T-helper 22 cell (primary cell): ENCODE results near the gene CISTR.
"Not testable (repeated sequence)": the region's sequence is repeated elsewhere in the genome, so short reads cannot be mapped to it uniquely, and the experiment has no call there.

Experiments used
- DNase-seq: peaks from one replicate; pipeline ENCODE4 v3.0.0-alpha.2; 2020; ENCODE audit warnings: low read depth

Gene CISTR

DNA sequence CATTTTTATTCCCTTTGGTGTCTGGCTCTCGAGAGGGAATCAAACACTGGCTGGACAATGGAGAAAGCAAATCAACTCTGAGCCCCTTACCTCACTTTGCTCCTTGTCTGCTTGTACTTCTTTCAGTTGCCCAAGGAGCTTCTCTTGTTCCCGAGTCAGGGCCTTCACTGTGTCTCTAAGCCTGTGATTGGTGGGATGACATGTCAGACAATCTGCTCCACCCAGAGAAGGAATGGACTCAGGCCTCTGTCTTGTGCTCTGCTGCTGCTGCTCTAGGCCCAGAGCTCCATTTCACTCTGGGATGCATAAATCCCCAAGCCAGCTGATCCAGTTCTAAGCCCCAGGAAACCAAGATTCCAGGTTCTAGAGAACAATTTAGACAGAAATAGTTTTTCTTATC, 32.1 kb downstream of the CISTR start:
- DNase-seq, result no peak

DNA sequence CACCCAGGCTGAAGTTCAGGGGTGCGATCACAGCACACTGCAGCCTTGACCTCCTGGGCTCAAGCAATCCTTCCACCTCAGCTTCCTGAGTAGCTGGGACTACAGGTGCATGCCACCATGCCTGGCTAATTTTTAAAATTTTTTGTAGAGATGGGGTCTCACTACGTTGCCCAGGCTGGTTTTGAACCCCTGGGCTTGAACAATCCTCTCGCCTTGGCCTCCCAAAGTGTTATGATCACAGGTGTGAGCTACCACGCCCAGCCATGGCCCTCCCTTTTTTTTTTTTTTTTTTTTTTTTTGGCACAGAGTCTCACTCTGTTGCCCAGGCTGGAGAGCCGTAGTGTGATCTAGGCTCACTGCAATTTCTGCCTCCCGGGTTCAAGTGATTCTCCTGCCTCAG, 33.2 kb downstream of the CISTR start:
- DNase-seq, result not testable (repeated sequence)

DNA sequence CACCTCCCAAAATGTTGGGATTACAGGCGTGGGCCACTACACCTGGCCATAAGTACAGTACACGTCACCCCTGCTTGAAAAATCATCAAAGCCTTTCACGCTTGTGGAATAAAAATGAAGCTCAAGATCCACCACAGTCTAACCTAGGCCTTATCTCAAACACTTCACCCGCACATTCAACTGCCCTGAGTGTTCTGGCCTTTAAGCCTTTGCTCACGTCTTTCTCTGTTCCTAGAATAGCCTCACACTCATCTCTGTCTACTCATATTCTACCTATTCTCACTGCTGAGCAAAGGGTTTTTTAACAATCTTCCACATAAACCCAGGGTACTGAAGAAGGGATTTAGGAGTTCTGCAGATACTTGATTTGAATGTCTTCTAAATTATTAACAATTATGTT, 34.5 kb downstream of the CISTR start:
- no peak for DNase-seq

DNA sequence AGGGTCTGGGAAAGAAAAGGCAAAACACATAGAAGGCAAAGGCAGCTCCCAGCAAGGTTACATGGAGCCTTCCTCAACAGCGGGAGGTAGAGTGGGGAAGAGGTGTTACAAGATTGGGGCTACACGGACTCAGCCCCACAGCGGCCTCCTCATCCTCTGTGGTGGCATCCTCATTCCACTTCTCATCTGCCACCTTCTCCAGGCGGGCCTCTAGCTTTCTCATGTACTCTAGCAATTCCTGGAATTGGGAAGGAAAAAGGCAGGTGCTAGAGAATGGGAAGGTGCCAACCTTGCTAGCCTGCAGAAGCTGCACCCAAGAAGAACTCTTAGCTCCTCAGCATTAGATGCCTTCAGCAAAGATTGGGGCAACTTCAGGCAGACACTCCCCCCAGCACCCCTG, 37.8 kb downstream of the CISTR start:
- no peak for DNase-seq

DNA sequence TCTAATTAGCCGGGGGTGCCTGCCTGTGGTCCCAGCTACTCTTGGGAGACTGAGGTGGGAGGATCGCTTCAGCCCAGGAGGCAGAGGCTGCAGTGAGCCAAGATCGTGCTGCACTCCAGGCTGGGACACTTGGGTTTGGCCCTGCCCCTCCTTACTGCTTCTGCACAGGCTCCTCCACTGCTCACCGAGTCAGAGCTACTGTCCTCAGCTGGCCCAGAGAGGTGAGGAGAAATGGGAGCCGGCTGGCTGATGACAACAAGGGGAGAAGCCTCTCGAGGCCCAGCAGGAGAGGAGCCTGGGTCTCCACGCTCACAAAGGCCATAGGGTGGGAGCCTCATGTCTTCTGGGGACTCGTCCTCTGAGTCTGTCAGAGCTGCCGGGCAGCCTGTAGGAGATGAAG, 38.3 kb downstream of the CISTR start:
- no peak for DNase-seq

DNA sequence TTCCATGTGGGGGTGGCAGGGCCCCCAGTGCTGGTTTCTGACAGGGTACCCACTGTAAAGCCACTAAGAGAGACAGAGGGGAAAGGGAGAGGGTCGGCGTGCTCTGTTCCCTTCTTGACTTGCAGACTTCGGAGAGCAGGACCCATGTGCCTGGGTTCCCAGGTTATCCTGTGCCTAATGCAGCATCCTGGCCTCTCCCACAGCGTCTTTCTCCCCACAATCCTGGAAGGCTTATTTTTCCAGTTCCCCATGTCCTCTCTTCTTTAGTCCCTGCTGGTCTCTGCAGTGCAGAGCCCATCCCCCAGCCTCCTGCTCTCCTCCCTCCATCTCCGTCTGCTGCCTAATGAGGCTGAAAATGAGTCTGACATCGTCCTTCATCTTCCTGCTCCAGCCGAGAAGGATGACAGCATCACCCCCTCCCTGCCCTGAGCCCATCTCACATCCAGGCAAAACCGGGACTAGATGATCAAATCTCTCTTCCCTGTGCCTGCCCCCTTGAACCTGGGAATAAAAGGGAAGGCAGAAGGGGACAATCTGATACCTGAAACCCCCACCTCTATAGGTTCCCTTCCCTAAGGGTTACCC, 39.6 kb downstream of the CISTR start:
- DNase-seq, result no peak

DNA sequence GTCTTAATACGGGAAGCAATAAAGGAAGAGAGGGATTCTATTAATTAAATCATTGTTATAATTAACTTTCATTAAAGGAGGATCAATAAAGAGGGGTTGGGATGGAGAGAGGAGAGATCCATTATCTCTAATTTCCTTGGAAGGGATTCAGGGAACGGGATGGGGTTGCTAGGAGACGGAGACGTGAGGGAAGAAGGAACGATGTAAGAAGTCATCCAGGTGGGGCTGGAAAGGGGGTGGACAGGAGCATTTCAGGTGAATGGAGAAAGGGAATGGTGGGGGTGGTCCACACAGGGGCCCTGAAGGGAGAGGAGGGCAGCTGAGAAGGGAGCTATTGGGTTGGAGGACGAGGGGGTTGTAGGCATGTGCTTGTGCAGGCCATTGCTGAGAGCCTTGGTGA, 41.7 kb downstream of the CISTR start:
- DNase-seq, result no peak

DNA sequence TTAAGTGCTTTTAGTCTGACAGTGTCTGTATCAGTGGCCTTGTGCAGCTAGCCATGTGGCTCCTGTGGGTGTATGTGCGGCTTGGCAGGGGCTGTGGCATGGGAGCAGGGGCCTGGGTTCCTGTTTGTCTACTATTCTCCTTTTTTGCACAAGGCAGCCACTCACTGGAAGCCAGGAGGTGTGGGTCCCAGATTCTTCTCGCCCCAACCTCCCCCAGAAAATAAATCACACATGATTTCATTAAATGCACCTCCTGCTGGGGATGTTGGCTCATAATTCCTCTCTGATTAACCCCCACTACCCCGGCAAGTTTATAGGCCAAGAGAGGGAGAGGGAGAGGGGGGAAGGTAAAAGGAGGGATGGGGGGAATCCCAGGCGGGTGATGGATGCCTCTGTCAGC, 42.1 kb downstream of the CISTR start:
- DNase-seq, result no peak

DNA sequence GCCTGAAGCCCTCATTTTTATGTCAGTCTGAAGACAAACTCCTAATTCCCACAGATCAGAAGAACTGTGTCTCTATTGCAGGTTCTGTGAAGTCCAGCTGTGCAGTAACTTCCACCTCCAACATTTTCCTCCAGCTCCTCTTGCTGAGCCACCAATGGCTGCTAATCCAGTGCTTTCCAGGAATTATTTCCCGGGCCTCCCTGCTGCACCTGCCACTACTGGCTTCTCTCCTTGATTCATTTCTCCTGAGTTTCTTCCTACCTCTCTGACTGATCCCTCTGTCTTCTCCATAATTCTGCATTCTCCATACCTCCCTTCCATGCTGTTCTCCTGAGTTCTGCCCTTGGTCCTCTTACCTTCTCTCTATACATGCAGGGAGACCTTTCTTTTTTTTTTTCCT, 45.7 kb downstream of the CISTR start:
- DNase-seq, result no peak

DNA sequence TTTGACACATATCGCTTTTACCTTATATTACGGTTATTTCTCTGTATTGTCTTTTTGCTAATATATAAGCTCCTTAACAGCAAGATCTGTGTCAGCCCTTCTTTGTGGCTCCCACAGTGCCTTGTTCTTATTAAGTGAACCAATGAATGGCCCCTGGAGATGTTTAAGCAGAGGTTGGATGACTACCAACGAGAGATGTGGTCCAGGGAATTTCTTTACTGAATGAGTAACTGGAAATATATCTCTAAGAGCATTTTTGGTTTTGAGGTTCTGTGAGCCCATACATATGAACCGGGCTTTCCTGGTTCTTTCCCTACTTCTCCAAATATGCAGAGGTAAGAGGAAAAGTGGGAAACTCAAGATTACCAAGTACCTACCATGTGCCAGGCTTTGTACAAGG, 48.0 kb downstream of the CISTR start:
- no peak for DNase-seq

DNA sequence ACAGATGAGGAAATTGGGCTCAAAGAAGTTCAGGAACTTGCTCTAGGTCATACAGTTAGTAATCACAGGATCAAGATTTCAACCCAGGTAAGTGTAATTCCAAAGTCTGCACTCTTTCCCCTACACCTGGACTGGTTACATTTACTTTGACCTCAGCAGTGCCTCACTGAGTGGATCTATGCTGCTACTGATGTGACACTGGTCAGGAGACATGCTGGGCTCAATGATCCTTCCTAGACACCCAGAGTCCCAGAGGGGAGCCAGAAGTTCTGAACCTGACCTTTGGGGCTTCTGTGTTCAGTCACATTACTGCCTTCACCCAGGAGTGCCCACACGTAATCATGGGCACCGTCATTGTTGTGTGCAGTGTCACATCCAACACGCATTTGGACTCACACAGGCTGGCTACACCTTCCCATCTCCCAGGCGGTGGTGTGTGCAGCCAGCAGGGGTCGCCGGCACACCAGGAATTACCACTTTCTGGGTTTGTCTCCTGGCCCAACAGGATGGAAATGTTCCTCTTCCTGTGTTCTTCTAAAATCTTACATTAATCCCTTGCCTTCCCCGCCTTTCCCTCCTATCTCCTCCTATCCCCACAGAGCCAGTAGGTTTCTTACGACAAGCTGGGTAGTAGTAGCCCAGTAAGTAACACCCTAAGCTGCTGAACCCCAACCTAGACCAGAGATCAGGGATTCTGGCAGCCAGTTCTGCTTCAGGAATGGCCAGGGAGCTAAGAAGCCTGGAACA, 50.1 kb downstream of the CISTR start:
- DNase-seq, result peak; percentile 41

DNA sequence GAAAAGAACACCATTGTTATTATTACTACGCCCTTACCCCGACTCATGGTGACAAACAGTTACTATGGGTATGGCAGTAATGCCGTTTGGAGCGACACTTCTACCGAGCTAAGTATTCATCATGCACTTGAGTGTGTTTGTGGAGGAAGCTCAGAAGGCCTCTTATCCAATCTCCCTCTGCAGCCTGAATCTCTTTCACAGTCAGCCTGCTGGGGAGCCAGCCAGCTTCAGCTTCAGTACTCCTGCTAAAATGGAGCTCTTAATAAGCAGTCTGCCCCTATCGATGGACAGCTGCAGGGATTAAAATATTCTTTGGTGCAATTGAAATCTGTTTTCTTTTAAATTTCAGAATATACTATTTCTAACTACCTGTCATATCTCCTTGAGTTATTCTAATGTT, 51.2 kb downstream of the CISTR start:
- DNase-seq, result no peak

DNA sequence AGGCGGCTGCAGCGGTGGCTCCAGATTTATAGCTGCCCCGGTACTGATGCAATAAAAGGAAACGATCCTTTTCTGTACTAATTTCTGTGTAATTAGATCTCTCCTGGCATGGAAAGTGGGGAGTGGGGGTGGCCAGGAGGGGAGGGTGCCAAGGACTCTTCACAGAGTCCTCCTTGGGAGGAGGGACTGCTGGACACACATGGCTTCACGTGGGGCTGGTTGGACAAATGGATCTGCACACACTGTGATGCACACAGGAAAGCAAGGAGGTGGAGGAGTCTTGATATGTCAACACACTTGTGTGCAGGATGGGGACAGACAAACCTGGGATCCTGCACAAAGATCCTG, 52.1 kb downstream of the CISTR start:
- no peak for DNase-seq

DNA sequence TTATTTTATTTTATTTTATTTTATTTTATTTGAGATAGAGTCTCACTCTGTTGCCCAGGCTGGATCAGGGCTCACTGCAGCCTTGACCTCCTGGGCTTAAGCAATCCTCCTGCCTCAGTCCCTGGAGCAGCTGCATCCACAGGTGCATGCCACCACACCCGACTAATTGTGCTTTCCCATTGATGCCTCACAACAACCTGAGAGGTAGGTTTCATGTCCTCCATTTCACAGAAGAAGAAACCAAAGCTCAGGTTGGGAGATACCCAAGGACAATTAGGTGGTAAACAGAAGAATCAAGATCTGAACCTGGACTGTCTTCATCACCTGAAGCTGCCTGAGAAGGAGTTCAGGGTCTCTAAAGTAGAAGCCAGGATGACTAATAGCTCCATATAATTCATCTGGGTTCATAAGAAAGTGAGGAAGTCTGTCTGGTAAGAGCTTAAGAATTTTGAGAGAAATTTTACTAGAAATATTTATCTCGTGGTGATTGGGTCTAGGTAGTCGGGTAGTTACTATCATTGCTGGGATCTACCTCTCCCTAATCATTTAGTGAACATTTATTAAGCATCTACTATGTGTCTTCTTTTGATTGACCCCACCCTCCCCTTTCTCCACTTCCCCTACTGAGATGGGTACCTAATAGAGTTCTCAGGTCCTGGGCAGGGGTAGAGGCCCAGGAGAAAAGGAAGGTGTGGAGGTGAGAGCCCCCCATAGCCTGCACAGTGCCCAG, 52.7 kb downstream of the CISTR start:
- no peak for DNase-seq

DNA sequence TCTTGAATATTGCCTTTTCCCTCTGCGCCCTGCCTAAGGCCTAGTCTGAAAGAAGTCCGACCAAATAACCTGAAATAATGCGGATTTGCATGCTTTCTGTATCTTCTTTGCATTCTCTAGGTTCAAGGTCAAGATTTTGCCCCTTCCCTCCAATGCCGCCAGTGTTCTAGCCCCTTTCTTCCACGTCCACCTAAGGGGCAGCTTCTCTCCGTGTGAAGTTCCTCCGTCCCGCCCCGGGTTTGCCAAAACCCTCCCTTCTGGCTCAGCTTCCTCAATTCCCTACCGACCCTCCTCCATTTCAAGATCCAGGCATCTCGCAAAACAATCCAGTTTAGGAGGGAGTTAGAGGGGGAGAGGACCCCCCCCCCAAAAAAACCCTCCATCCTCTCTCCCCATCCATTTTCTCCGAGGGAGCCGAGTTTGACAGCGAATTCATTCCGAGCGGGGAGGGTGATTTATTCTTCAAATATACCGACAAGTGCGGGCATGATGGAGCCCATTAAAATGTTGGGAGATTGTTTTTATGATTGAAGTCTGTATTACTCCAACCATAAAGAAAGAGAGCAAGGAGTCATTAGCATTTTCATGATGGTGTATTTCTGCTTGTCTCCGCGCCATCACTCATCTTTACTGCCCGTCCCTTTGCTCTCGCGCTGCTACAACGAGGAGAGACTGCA, 55.0 kb downstream of the CISTR start:
- no peak for DNase-seq
